HG02852 (cell line): Measurements from ENCODE around the gene SPAG17.

Experiments
- ATAC-seq: cut with Tn5 transposase; IDR thresholded peaks from one replicate; pipeline ENCODE4 v1.9.1; 2021; ENCODE audit warnings: mild to moderate bottlenecking, moderate library complexity; ENCODE audit not compliant: unreplicated experiment

The SPAG17 gene

DNA sequence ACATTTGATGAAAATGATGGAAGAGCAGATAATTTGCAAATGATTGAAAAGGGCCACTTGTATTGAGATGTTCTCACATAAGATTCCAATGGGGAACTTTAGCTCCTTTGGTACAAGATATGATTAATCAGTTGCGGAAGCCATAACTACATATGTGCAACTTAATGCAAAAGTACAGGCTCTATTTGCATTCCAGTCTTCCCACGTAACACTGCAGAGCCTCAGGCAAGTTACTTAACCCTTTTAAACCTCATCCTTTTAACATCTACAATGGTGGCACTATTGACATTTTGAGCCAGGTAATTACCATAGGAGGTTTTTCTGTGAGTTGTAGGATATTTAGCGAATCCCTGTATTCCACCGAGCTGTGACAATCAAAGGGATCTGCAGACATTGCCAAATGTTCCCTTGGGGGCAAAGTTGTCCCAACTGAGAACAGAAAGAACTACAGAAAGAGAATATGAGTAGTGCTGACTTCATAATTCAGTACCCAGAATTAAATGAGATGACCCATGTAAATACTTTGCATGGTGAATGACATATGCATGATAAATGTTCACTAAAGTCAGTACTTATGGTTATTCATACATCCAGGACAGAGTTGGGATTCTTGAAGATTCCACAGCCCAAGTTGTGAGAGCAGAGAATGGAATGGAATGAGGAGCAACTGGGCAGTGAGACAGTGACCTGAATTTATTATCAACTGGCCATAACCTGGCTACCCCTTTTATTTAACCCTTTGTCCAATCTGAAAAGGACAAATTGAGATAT, 62.6 kb downstream of the SPAG17 start:
- no peak for ATAC-seq

DNA sequence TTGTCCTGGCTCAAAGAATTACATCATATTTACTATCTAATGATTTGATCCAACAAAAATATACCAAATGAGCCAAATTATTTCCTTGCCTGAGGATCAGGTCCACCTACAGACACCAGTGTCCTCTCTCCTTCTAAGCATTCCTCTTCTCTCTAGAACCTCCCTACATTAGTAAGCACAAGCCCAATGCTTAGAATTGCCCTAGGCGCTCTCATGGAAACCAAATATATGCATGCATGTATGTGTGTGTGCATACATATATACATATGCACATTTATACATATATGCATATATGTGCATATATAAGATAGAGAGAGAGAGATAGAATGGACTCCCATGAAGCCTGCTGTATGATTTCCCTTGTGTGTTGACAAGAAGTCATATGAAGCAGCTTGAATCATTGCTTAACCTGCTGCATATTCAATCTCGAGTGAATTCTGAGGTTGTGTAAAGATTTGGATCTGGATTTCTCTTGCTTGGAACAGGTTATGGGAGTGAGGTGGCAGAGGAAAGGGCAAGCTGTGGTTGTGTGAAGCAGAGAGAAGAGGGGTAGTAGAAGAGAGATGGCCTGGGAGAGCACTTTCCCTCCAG, 66.1 kb downstream of the SPAG17 start:
- ATAC-seq, result no peak

DNA sequence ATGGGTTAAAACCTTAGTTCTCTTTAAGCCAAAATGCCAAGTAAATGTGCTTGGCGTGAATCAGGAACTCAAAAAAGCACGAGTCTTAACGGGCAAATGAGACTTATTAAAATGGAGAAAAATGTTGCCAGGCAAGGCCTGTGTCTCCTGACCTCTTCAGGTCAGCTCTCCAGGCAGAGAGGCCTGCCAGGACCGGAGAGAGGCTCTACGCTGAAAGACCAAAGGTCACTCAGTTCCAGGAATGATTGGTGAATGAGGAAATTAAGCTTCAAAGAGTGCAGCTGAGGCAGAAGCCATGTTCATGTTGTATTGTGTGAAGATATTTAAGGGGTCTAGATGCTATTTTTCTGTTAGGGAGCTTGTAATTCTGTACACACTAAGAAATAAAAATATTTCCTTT, 66.6 kb downstream of the SPAG17 start:
- ATAC-seq, result no peak

DNA sequence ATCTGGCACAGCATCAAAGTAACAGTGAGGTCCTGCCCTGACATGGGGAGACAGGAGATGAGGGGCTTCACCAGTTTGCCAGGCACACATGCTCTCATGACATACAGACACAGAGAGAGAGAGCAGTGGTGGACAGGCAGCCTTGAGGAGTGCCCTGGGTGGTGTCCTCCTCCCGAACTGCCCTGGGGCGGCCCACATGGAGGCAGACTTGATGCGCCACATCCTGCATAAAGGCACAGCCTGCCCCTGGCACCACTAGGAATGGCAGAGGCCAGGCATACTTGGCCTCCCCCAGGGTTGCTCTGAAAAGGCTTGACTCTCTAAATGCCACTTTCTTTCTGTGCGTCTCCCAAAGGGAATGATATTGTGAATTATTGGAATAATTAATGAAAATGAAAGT, 67.5 kb downstream of the SPAG17 start:
- ATAC-seq, result no peak

DNA sequence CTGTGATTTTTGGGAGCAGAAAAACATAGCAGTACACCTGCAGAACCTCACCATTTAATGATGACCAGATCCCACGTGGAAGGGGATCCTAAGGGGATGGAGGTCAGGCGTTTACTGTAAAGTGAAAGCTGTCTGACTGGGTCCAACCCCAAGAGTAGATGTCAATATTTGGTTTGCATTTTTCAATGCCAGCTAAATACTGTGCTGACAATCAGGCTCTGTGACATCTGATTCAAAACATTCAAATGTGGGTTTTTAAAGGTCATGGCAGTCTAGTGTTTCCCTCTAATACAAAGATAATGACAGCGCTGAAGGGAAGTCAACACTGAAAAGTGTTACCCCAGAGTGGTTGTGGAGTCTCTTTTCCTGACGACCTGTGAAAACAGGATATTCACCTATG, 68.1 kb downstream of the SPAG17 start:
- no peak for ATAC-seq

DNA sequence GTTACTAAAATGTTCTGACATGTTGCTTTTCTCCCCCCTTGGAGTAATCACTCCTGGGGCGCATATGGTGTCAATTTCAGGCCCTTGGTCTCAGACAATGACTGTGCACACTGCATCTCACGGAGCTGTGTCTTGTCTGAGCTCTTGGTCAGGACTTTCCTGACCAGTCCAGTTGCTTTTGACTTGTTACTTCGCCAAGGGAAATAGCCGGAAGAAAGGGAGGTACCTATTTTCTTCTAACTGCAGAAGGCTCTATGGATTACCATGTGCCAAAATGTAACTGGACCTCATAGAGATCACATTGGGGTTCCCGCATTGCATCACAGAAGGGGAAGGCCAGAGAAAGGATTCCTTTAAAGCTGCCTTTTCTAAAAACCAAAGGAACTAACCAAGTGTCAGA, 68.6 kb downstream of the SPAG17 start:
- no peak for ATAC-seq

DNA sequence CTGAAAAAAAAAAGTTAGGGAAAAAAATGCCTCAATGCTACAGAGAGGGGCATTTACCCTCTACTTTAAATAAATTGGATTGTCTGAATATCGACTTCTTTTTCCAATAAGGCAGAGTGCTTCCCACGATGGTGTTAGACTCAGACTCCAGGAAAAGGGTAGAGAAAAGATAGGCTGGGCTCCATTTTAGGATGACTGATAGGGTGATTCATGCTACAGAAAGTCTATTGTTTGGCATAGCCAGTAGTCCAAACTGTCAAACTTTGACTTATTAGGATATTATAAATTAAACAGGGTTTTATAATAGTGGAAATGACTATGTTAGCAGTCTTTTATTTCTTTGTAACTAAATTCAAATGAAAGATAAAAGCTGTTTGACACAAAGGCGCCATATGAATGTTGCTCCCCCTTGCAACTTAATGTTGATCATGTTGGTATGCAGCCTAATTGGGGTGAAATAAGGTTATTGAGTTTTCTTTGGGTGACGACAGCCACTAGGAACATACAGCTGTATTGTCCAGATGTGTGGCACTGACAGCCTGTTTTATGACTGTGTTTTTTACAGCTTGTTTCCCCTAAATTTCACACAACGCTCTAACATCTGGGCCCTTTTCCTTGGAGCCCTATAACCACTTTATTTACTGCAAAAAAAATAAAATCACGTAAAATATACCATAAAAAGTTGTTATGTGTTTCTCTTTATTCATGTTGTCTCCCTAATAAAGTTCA, 69.3 kb downstream of the SPAG17 start:
- ATAC-seq, result no peak

DNA sequence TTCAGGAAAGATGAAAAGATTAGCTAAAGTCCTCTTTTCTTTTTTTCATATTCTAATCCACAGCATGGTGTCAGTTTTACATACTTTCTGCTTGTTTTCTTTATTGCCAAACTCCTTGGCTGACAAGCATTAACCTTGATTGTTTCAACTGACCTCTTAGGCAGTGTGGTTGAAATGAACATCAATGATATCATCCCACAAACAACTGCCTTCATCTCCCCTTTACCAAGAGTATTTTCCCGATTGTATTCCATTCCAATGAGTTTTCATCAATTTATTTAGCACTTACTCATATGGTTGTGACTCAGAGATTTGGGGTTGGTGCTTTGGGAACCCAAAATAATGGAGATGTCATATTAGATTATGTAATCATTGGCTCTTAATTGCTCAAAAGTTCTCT, 71.8 kb downstream of the SPAG17 start:
- ATAC-seq, result no peak

DNA sequence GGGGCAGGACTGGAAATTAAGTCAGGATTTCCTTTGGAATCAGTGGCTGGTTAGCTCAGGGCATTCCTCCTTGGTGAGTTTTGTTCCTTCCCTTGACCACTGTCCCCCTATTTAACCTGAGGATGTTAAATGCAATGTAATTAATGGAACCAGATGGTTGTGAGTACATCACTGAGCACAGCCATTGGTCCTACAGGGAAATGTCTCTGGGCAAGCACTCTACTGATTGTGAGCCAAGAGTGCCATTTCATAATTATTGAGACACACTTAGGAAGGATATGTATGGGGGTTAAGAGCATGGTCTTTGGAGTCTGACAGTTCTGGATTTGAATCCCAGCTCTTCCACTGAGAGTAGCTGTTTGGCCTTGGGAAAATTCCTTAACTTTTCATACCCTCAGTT, 74.4 kb downstream of the SPAG17 start:
- no peak for ATAC-seq

DNA sequence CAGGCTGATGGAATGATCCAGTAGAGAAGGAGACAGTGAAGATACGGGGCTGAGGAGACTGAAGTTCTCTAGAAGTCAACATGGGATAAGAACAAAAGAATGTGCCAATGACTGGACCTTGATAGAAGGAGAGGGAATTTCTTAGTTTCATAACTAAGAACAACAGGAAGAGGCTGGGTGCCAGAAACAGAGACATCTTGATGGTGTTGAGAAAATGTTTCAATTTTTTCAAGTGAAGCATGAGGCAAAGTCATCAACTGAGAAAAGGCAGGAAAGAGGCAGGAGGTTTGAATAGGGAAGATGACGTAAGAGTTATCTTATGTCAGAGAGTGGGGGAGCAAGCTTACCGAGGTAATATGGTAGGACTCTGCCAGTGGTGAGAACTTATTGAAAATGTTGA, 80.1 kb downstream of the SPAG17 start:
- no peak for ATAC-seq

DNA sequence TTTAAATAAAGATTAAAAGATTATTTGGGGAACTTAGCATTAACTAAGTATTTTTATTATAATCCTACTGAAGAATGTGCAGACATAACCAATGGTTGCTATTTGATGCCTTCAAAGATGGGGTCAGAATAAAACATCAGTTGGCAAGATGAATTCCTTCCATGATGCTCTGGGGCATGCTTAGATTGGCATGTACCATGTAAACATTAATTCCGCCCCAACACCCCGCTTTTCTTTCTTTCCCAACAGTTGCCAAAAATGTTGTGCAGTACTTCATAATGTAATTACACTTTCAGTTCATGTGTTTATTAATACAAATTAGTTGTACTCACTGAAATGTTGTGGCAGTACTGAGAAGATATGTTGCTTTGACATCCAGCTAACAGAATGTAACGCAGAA, 82.6 kb downstream of the SPAG17 start:
- no peak for ATAC-seq

DNA sequence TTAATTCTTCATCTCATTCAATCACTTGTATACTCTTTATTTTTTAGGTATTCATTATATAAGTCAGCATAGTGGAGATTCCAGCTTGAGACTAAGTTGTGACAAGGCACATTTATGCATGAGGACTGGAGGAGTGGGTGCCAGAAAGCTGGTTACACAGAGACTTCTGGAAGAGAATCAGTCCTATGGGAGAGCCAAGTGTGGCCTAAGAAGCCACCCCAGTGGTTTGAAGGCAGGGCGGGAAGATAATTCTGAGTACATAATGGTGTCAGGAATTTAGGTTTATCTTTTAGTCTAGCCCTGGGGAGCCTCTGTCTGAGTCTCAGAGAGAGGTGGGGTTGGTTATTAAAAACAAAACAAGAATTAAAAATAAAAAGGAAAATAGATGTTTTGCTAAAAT, 83.0 kb downstream of the SPAG17 start:
- ATAC-seq, result no peak

DNA sequence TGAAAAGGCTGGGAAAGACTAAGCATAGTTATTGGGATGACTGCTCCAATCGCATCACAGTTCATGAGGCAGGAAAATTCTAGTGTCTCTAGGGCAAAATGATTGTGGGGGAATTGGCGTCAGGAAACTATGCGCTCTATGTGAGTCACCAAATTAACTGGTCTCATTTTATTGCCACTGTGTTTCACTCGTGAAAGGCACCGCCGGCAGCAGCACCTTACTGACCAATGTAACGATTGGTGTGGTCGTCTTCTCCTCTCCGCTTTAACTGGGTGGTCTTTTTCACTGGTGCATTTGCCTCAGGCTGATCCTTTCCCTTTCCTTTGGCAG, 83.5 kb downstream of the SPAG17 start:
- no peak for ATAC-seq

DNA sequence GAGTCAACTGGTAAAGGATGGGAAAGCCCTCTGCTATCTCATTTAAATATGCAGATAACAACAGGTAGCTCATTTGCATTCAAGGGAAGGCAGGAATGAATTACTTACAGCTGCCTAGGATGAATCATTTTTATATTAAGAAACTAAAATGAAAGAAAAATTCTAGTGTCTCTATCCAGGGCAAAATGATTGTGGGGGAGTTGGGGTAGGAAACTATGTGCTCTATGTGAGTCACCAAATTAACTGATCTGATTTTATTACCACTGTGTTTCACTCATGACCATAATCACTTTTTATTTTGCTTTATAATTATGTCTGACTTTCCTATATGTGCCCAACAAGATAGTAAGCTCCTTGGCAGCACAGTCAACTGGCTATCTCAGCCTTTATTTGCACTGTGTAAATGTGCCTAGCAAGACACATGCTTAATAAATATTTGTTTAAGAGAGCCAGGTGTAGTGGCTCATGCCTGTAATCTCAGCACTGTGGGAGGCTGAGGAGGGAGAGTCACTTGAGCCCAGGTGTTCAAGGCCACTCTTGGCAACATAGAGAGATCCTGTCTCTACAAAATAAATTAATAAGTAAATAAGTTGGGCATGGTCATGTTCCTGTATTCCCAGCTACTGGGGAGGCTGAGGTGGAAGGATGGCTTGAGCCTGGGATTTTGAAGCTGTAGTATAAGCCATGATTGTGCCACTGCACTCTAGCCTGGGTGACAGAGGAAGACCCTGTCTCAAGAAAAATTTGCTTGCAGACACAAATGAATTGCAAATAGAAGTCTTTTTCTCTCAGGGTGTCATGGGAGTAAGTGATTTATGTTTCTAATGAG, 84.1 kb downstream of the SPAG17 start:
- ATAC-seq, result no peak

DNA sequence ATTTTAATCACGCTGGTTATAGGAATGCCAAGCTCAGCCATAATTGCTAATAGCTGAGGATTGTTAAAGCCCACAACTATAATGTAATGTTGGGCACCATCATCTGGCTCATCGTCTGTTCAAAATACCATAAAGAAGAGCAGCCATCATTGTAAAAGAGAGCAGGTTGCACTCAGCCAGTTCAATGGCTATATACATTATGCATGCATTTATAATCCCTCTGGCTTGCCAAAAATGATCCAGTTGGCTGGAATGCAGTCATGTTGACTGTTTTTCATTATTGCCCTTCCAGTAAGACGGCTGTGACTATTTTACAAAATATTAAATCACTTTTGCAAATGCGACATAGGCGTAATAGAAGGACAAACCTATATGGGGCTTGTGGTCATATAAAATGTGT, 85.3 kb downstream of the SPAG17 start:
- ATAC-seq, result no peak

DNA sequence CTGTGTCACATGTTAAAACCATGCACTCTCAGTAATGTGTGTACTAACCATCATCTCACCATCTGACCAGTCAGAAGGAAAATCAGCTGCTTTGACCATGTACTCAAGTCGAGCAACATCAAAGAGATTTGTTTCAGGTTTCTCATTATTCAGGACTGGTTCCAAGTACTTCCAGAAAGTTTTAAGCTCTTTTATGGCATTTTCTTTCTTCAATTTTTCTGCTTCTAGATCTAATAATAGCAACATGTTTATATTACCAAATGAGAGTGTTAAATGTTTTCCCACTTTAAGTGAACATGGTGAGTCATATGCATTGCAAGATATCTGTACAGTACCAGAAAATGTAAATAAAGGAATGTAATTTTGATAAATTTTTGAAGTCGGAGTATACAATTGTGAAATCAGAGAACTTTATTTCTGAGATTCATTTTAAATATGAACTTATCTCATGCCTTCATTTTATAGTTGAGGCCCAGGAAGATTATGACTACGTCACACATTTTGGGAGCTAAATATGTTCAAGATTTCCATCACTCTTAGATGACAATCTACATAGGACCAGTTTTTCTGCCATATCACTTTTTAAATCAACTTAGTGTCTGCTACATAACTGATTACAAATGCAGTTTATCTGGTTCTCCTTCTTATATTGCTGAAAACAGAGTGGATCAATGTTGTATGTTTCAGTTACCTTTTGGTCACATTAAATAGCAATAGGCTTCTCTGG, 87.2 kb downstream of the SPAG17 start:
- ATAC-seq, result no peak

DNA sequence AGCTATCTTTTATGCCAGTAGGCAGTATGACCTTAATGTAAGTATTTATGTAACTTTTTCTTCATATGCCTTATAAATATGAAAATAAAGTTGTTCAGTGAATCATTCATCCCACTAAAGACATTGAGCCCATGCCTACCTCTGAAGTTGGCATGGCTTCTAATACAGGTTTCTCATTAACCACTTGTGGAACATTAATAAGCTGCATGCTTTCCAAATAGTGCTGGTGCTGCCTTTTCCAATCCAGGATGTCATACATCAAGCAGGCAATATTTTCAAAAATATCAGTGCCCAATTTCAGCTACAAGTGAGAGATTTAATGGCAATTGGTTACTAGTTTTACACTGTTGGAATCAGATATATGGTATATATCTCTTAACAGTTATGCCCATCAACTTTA, 92.0 kb downstream of the SPAG17 start:
- no peak for ATAC-seq

DNA sequence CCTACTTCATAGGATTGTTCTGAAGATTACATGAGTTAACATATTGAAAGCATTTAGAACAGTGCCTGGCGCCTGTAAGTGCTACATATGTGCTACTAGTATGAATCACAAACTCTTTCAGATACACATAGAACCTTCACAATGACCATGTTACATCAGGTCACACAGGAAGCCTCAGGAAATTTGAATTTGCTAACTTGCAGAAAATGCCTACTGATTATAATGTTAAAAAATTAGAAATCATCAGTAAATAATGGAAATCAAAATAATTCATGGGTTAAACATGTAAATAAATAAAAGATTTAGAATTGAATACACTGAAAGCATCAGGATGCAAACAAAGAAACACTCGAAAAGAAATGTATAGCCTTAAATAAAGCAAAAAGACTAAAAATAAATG, 94.9 kb downstream of the SPAG17 start:
- no peak for ATAC-seq

DNA sequence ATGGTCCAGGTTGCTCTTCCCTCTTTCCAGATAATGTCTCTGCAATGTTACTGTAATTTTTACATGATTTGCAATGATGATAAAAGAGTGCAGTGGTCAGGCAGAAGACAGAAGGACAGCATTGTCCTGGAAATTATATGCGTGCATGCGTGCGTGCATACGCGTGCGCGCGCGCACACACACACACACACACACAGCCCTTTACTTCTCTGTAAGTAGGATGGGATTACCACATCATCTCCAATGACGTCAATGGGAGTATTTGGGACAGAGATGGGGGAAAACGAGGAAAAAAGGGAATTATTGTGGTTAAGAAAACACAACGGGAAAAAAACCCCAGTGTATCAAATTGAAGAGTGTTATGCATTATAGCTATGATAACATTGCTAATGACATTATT, 99.7 kb downstream of the SPAG17 start:
- ATAC-seq, result no peak

DNA sequence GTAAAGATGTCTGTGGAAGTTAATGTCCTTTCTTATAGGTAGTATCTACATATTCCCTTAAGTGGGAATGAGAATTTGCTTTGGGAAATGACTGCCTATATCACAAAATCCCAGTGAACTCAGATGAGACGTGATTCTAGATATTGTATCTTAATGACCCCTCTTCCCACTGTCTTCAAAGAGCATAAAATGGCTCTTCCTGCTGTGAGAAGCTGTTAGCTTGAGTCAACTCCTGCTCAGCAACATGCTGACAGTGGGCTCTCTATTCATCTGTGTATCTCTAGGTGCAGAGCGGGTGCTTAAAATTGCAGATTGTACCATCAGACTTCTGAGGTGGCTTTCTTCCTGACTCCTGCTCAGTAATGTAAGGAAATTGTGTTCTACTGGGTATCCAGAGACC, 100.6 kb downstream of the SPAG17 start:
- no peak for ATAC-seq

DNA sequence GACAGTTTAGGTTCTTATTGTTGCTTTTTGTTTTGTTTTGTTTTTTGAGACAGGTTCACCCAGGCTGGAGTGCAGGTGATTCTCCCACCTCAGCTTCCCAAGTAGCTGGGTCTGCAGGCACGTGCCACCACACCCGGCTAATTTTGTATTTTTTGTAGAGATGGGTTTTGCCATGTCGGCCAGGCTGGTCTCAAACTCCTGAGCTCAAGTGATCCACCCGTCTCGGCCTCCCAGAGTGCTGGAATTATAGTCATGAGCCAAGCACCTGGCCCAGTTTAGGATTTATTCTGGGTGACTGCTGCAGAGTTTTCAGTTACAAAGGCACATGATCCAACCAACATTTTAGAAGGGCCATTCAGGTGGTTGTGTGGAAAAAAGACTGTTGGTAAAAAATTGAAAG, 102.0 kb downstream of the SPAG17 start:
- no peak for ATAC-seq
